GM12878 (cell line): ENCODE measurements around the gene GRAMD2B. TPM values are rescaled to one million over a fixed set of nuclear protein-coding genes. Genes with fewer than 3 reads are reported as not detected.

Experiments used
- ATAC-seq: fragments of 200-7000 bp; cut with Tn5 transposase; 3 replicates; pipeline ENCODE4 v1.9.1; 2020; ENCODE audit warnings: mild to moderate bottlenecking, moderate library complexity
- BruUV-seq: library from RNA; stranded (reverse); fragments of 400-500 nt; replicated peaks from 2 replicates; lab custom pipeline; 2021; lab: Mats Ljungman, UMichigan
- CTCF ChIA-PET: fragments of 300-600 bp; sonication (Branson Sonifier 250); formaldehyde crosslinking; extraction: SDS; loops from one replicate; lab custom pipeline; 2021; ENCODE audit warnings: inconsistent platforms; lab: Yijun Ruan, JAX
- POLR2A ChIA-PET: fragments of 350-600 bp; formaldehyde crosslinking; extraction: SDS; loops from one replicate; lab custom pipeline; 2021; ENCODE audit warnings: inconsistent platforms; lab: Charles Lee
- RAD21 ChIA-PET: fragments of 300-600 bp; sonication (Branson Sonifier 250); formaldehyde crosslinking; loops from one replicate; lab custom pipeline; 2023; ENCODE audit warnings: antibody characterized with exemption; ENCODE audit not compliant: unreplicated experiment; lab: Charles Lee
- SMC1A ChIA-PET: fragments of 300-600 bp; sonication (Branson Sonifier 250); formaldehyde crosslinking; loops from one replicate; lab custom pipeline; 2023; ENCODE audit not compliant: unreplicated experiment, uncharacterized antibody; lab: Charles Lee
- DNase-seq: peaks from one replicate; pipeline ENCODE4 v3.0.0-alpha.2; 2011; ENCODE audit warnings: low read depth, low spot score
- FAIRE-seq: peaks from 3 replicates; lab custom pipeline; 2011; peaks lifted over from hg19 to GRCh38; lab: Jason Lieb, UNC
- H2AFZ ChIP-seq: 2 replicates; pipeline ENCODE4 v1.6.0; 2011; ENCODE audit warnings: low read depth, low read length, control low read depth; ENCODE audit not compliant: control insufficient read depth
- H3K27ac ChIP-seq: 2 replicates; pipeline ENCODE4 v1.5.1; 2011; ENCODE audit warnings: control low read depth; ENCODE audit not compliant: control insufficient read depth, insufficient read depth
- H3K27me3 ChIP-seq, 2 experiments: replicated peaks in 1 of 2; 2 replicates each; pipeline versions ENCODE4 v1.6.0 to v1.6.1; 2011; ENCODE audit warnings: low read length in 1 of 2; ENCODE audit not compliant: control insufficient read depth in 2 of 2, insufficient read depth in 2 of 2
- H3K36me3 ChIP-seq, 2 experiments: 2 replicates each; pipeline ENCODE4 v1.5.1; 2011; ENCODE audit warnings: low read length in 1 of 2; ENCODE audit not compliant: control insufficient read depth in 2 of 2, insufficient read depth in 2 of 2
- H3K4me1 ChIP-seq: 2 replicates; pipeline ENCODE4 v1.6.1; 2011; ENCODE audit warnings: mild to moderate bottlenecking, low read length, moderate library complexity, mixed read lengths; ENCODE audit not compliant: control insufficient read depth, insufficient read depth
- H3K4me2 ChIP-seq: 2 replicates; pipeline ENCODE4 v1.6.0; 2011; ENCODE audit warnings: control low read depth; ENCODE audit not compliant: control insufficient read depth, insufficient read depth
- H3K4me3 ChIP-seq: fragments of 200-600 bp; sonication (generic); 2 replicates; pipeline ENCODE4 v1.5.1; 2016
- H3K79me2 ChIP-seq: 2 replicates; pipeline ENCODE4 v1.6.0; 2011; ENCODE audit warnings: low read length; ENCODE audit not compliant: control insufficient read depth, insufficient read depth
- H3K9ac ChIP-seq: 2 replicates; pipeline ENCODE4 v1.8.0; 2011; ENCODE audit warnings: low read length, control low read depth, mixed read lengths; ENCODE audit not compliant: control insufficient read depth, insufficient read depth
- H3K9me3 ChIP-seq: replicated peaks from 3 replicates; pipeline ENCODE4 v1.5.1; 2011; ENCODE audit warnings: mild to moderate bottlenecking, low read length; ENCODE audit not compliant: control insufficient read depth, insufficient read depth
- H4K20me1 ChIP-seq: 2 replicates; pipeline ENCODE4 v1.6.0; 2011; ENCODE audit not compliant: control insufficient read depth, insufficient read depth
- BRCA1 ChIP-seq: IDR thresholded peaks from 2 replicates; pipeline ENCODE4 v1.6.1; 2011; ENCODE audit warnings: low read depth, low read length, improper control_type of control experiment
- HDAC6 ChIP-seq: fragments of 200-600 bp; sonication (generic); IDR thresholded peaks from one replicate; pipeline ENCODE4 v1.8.0; 2017; ENCODE audit warnings: antibody characterized with exemption; ENCODE audit not compliant: unreplicated experiment
- JUND ChIP-seq: IDR thresholded peaks from 2 replicates; pipeline ENCODE4 v1.6.1; 2012; ENCODE audit warnings: low read depth, mild to moderate bottlenecking, low read length, improper control_type of control experiment, moderate library complexity
- KAT2A ChIP-seq: conservative IDR thresholded peaks from 2 replicates; pipeline ENCODE4 v1.6.1; 2011; ENCODE audit warnings: low read depth, low read length; ENCODE audit not compliant: control insufficient read depth
- MXI1 ChIP-seq: fragments of 150-350 bp; IDR thresholded peaks from 2 replicates; pipeline ENCODE4 v1.6.1; 2011; ENCODE audit warnings: low read depth, mild to moderate bottlenecking, inconsistent platforms, low read length, improper control_type of control experiment
- MYB ChIP-seq: fragments of 150-350 bp; IDR thresholded peaks from 2 replicates; pipeline ENCODE4 v1.6.1; 2014; ENCODE audit warnings: mild to moderate bottlenecking, low read depth, low read length, borderline replicate concordance
- NBN ChIP-seq: fragments of 450-650 bp; IDR thresholded peaks from 2 replicates; pipeline ENCODE4 v1.6.1; 2016
- NR2C1 ChIP-seq: fragments of 450-650 bp; IDR thresholded peaks from 2 replicates; pipeline ENCODE4 v1.6.1; 2017; ENCODE audit warnings: antibody characterized with exemption, mild to moderate bottlenecking, moderate library complexity
- PAX5 ChIP-seq: IDR thresholded peaks from 2 replicates; pipeline ENCODE4 v1.6.1; 2011; ENCODE audit warnings: low read depth, low read length, borderline replicate concordance
- POLR2AphosphoS2 ChIP-seq: IDR thresholded peaks from 2 replicates; pipeline ENCODE4 v1.6.1; 2011; ENCODE audit warnings: low read depth, mild to moderate bottlenecking, low read length, improper control_type of control experiment, moderate library complexity
- RAD21 ChIP-seq: IDR thresholded peaks from 2 replicates; pipeline ENCODE4 v1.6.1; 2011; ENCODE audit warnings: mild to moderate bottlenecking, low read depth, low read length, moderate library complexity; ENCODE audit not compliant: insufficient read depth
- RAD51 ChIP-seq: fragments of 450-650 bp; IDR thresholded peaks from 2 replicates; pipeline ENCODE4 v1.6.1; 2016; ENCODE audit warnings: moderate library complexity, mild to moderate bottlenecking, inconsistent platforms
- REST ChIP-seq: IDR thresholded peaks from 2 replicates; pipeline ENCODE4 v1.6.1; 2012; ENCODE audit warnings: mild to moderate bottlenecking, low read depth, low read length
- TCF7 ChIP-seq: IDR thresholded peaks from 2 replicates; pipeline ENCODE4 v1.6.1; 2014; ENCODE audit warnings: antibody characterized with exemption, borderline replicate concordance
- ZNF217 ChIP-seq: fragments of 450-650 bp; IDR thresholded peaks from 2 replicates; pipeline ENCODE4 v1.6.1; 2017; ENCODE audit warnings: antibody characterized with exemption, mild to moderate bottlenecking
- in situ Hi-C: fragments of 300-500 bp; cut with MboI; formaldehyde crosslinking; loops from 9 replicates; pipeline ENCODE4 v1.14.3; 2018; ENCODE audit warnings: mixed read lengths
- intact Hi-C: fragments of 100-400 bp; cut with micrococcal nuclease; formaldehyde crosslinking; loops from one replicate; pipeline ENCODE4 v1.14.2; 2022; ENCODE audit not compliant: unreplicated experiment
- polyA plus RNA-seq, 11 experiments: library from polyadenylated mRNA; depleted of rRNA in 4 of 11; unstranded in 6 of 11; stranded (reverse) in 5 of 11; fragments of >200 nt; fragmentation: Nextera tagmentation in 4 of 11; fragmentation: Illumina TruSeq in 1 of 11; extraction: Ambion mirVana in 4 of 11; extraction: Trizol in 1 of 11; gene quantifications; 1 replicate in 1 of 11; 2 replicates in 10 of 11; pipeline versions ENCODE4 v1.2.1 to v1.2.3, GENCODE V29; 2011 to 2016; ENCODE audit warnings: inconsistent platforms in 2 of 11, missing spikeins in 2 of 11, low read depth in 1 of 11
- total RNA-seq, 4 experiments: library from RNA; depleted of rRNA in 3 of 4; stranded (reverse); fragments of >200 nt in 3 of 4; fragmentation: Illumina TruSeq in 1 of 4; extraction: Trizol in 1 of 4; gene quantifications; 2 replicates each; pipeline versions ENCODE4 v1.2.1 to v1.2.3, GENCODE V29; 2013 to 2021
- TF ChIP-seq, protein P1 (sequence below): fragments of 450-650 bp; IDR thresholded peaks from 2 replicates; pipeline ENCODE4 v1.6.1; 2017; ENCODE audit warnings: mild to moderate bottlenecking, moderate library complexity
- TF ChIP-seq, protein P2 (sequence below): fragments of 450-650 bp; conservative IDR thresholded peaks from 2 replicates; pipeline ENCODE4 v1.6.1; 2017; ENCODE audit warnings: mild to moderate bottlenecking, moderate library complexity

Gene GRAMD2B
- total and polyA plus RNA-seq, 10 of the 15 experiments (the other 5 are each of a cell fraction or from before 2014, with no cell fraction given) = 1.9 to 21.5 (median 8.4) TPM

GRCh38 chr5:126516852-126517251 is 93.6 kb downstream of the GRAMD2B start:
- no peak overlapping the region for H3K9ac ChIP-seq
- H3K36me3 ChIP-seq = no peaks in the 10 kb centered on the region
- H3K4me3 ChIP-seq = no peak overlapping the region
- H2AFZ ChIP-seq = no peak overlapping the region
- no peaks in the 10 kb centered on the region for H4K20me1 ChIP-seq
- H3K79me2 ChIP-seq = no peaks in the 10 kb centered on the region
- CTCF ChIA-PET = interaction anchor here (0.5 to 2.5 kb wide), 4 partner anchors 17 to 1586 kb away, joined by 3 to 16 read pairs (median 4); no protein-coding TSS in a partner anchor
- intact Hi-C loops (no loop called here), in situ Hi-C loops (no loop called here)
- POLR2A ChIA-PET = interaction anchor here (0.7 kb wide), 1 partner anchor 15 kb away, joined by 6 read pairs; no protein-coding TSS in a partner anchor
- H3K4me2 ChIP-seq = no peak overlapping the region
- no peak overlapping the region for H3K27ac ChIP-seq
- DNase-seq = no peak
- H3K9me3 ChIP-seq = no peaks in the 10 kb centered on the region
- H3K27me3 ChIP-seq = no peaks in the 10 kb centered on the region; a peak in 1 of 4 replicates
- SMC1A ChIA-PET = interaction anchor here (0.6 to 1.4 kb wide), 4 partner anchors 24 to 1097 kb away, joined by 3 to 6 read pairs (median 3); no protein-coding TSS in a partner anchor
- no peaks in the 10 kb centered on the region for H3K4me1 ChIP-seq
- RAD21 ChIA-PET = no interaction called here
- ATAC-seq = no peak
- no peak for FAIRE-seq
- no TSS peak for BruUV-seq
- no peak for TF ChIP-seq REST
- TF ChIP-seq ZNF217 = no peak
- TF ChIP-seq NBN = no peak
- no peak for TF ChIP-seq POLR2AphosphoS2
- TF ChIP-seq TCF7 = no peak
- TF ChIP-seq JUND = no peak
- TF ChIP-seq RAD51 = no peak
- TF ChIP-seq HDAC6 = no peak
- no peak for TF ChIP-seq RAD21
- no peak for TF ChIP-seq MXI1
- TF ChIP-seq MYB = no peak
- TF ChIP-seq BRCA1 = no peak
- TF ChIP-seq PAX5 = no peak
- no peak for TF ChIP-seq NR2C1
- TF ChIP-seq KAT2A = no peak
- TF ChIP-seq, protein P1, sequence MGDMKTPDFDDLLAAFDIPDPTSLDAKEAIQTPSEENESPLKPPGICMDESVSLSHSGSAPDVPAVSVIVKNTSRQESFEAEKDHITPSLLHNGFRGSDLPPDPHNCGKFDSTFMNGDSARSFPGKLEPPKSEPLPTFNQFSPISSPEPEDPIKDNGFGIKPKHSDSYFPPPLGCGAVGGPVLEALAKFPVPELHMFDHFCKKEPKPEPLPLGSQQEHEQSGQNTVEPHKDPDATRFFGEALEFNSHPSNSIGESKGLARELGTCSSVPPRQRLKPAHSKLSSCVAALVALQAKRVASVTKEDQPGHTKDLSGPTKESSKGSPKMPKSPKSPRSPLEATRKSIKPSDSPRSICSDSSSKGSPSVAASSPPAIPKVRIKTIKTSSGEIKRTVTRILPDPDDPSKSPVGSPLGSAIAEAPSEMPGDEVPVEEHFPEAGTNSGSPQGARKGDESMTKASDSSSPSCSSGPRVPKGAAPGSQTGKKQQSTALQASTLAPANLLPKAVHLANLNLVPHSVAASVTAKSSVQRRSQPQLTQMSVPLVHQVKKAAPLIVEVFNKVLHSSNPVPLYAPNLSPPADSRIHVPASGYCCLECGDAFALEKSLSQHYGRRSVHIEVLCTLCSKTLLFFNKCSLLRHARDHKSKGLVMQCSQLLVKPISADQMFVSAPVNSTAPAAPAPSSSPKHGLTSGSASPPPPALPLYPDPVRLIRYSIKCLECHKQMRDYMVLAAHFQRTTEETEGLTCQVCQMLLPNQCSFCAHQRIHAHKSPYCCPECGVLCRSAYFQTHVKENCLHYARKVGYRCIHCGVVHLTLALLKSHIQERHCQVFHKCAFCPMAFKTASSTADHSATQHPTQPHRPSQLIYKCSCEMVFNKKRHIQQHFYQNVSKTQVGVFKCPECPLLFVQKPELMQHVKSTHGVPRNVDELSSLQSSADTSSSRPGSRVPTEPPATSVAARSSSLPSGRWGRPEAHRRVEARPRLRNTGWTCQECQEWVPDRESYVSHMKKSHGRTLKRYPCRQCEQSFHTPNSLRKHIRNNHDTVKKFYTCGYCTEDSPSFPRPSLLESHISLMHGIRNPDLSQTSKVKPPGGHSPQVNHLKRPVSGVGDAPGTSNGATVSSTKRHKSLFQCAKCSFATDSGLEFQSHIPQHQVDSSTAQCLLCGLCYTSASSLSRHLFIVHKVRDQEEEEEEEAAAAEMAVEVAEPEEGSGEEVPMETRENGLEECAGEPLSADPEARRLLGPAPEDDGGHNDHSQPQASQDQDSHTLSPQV = no peak
- TF ChIP-seq, protein P2, sequence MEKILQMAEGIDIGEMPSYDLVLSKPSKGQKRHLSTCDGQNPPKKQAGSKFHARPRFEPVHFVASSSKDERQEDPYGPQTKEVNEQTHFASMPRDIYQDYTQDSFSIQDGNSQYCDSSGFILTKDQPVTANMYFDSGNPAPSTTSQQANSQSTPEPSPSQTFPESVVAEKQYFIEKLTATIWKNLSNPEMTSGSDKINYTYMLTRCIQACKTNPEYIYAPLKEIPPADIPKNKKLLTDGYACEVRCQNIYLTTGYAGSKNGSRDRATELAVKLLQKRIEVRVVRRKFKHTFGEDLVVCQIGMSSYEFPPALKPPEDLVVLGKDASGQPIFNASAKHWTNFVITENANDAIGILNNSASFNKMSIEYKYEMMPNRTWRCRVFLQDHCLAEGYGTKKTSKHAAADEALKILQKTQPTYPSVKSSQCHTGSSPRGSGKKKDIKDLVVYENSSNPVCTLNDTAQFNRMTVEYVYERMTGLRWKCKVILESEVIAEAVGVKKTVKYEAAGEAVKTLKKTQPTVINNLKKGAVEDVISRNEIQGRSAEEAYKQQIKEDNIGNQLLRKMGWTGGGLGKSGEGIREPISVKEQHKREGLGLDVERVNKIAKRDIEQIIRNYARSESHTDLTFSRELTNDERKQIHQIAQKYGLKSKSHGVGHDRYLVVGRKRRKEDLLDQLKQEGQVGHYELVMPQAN = no peak
